ENCODE results near the gene ACSL6.
A peak's percentile ranks its signal among the peaks of the same experiment; 100 is the strongest.

The ACSL6 gene

GRCh38 chr5:132011622-132012343 lies at the start of gene ACSL6:
TSS of gene ACSL6 (minus strand) at chr5:132011658. CDS start at chr5:132011553, 105 bp downstream.
- in situ Hi-C loops (cut with HindIII; ENCODE audit: low pct_ligation_motif_present, low pct_unique_long_range_greater_than_20kb, low sequenced_read_pairs): no loop called here
- peak; percentile 8 for DNase-seq

GRCh38 chr5:132060501-132061161 lies 49.2 kb upstream of the ACSL6 start, which contains the start of gene IL3:
TSS of gene IL3 (plus strand) at chr5:132060655. CDS start at chr5:132060707, 52 bp downstream.
- DNase-seq: no peak
- in situ Hi-C loops (cut with HindIII; ENCODE audit: low pct_ligation_motif_present, low pct_unique_long_range_greater_than_20kb, low sequenced_read_pairs): no loop called here

GRCh38 chr5:132059696-132060500 lies 48.4 kb upstream of the ACSL6 start:
- no peak for DNase-seq
- in situ Hi-C loops (cut with HindIII; ENCODE audit: low pct_ligation_motif_present, low pct_unique_long_range_greater_than_20kb, low sequenced_read_pairs): no loop called here

GRCh38 chr5:132059043-132059695 lies 47.7 kb upstream of the ACSL6 start:
- in situ Hi-C loops (cut with HindIII; ENCODE audit: low pct_ligation_motif_present, low pct_unique_long_range_greater_than_20kb, low sequenced_read_pairs): no loop called here
- DNase-seq: no peak

GRCh38 chr5:132058646-132059042 lies 47.2 kb upstream of the ACSL6 start:
- in situ Hi-C loops (cut with HindIII; ENCODE audit: low pct_ligation_motif_present, low pct_unique_long_range_greater_than_20kb, low sequenced_read_pairs): no loop called here
- no peak for DNase-seq

GRCh38 chr5:132057498-132058255 lies 46.2 kb upstream of the ACSL6 start:
- in situ Hi-C loops (cut with HindIII; ENCODE audit: low pct_ligation_motif_present, low pct_unique_long_range_greater_than_20kb, low sequenced_read_pairs): no loop called here
- no peak for DNase-seq

GRCh38 chr5:132056610-132057497 lies 45.4 kb upstream of the ACSL6 start:
- DNase-seq: no peak
- in situ Hi-C loops (cut with HindIII; ENCODE audit: low pct_ligation_motif_present, low pct_unique_long_range_greater_than_20kb, low sequenced_read_pairs): no loop called here

GRCh38 chr5:132055808-132056609 lies 44.6 kb upstream of the ACSL6 start:
- in situ Hi-C loops (cut with HindIII; ENCODE audit: low pct_ligation_motif_present, low pct_unique_long_range_greater_than_20kb, low sequenced_read_pairs): no loop called here
- no peak for DNase-seq

GRCh38 chr5:132055441-132055807 lies 44.0 kb upstream of the ACSL6 start:
- in situ Hi-C loops (cut with HindIII; ENCODE audit: low pct_ligation_motif_present, low pct_unique_long_range_greater_than_20kb, low sequenced_read_pairs): no loop called here
- no peak for DNase-seq

GRCh38 chr5:132054697-132055440 lies 43.4 kb upstream of the ACSL6 start:
- DNase-seq: no peak
- in situ Hi-C loops (cut with HindIII; ENCODE audit: low pct_ligation_motif_present, low pct_unique_long_range_greater_than_20kb, low sequenced_read_pairs): no loop called here

GRCh38 chr5:132054031-132054696 lies 42.7 kb upstream of the ACSL6 start:
- in situ Hi-C loops (cut with HindIII; ENCODE audit: low pct_ligation_motif_present, low pct_unique_long_range_greater_than_20kb, low sequenced_read_pairs): no loop called here

GRCh38 chr5:132053483-132053882 lies 42.0 kb upstream of the ACSL6 start:
- DNase-seq: no peak
- in situ Hi-C loops (cut with HindIII; ENCODE audit: low pct_ligation_motif_present, low pct_unique_long_range_greater_than_20kb, low sequenced_read_pairs): no loop called here

More at GRCh38 chr5:132054031-132054696, 42.7 kb upstream of the ACSL6 start:
- no peak for DNase-seq

- in situ Hi-C loops (cut with HindIII; ENCODE audit: low pct_ligation_motif_present, low pct_unique_long_range_greater_than_20kb, low sequenced_read_pairs): no loop called here
- no peak for DNase-seq
Measured at GRCh38 chr5:132052520-132052919, 41.1 kb upstream of the ACSL6 start.

- DNase-seq: no peak
- in situ Hi-C loops (cut with HindIII; ENCODE audit: low pct_ligation_motif_present, low pct_unique_long_range_greater_than_20kb, low sequenced_read_pairs): no loop called here
Measured at GRCh38 chr5:132050661-132051552, 39.4 kb upstream of the ACSL6 start.

GRCh38 chr5:132050136-132050535 lies 38.7 kb upstream of the ACSL6 start:
- DNase-seq: no peak
- in situ Hi-C loops (cut with HindIII; ENCODE audit: low pct_ligation_motif_present, low pct_unique_long_range_greater_than_20kb, low sequenced_read_pairs): no loop called here

All from ACHN (cell line).